Upper lobe of right lung (tissue), 1 donor: ENCODE measurements around the gene ASTN2. TPM values are rescaled to one million over a fixed set of nuclear protein-coding genes. Genes with fewer than 3 reads are reported as not detected.

ENCODE experiments used
- ATAC-seq: fragments of 200-7000 bp; cut with Tn5 transposase; one replicate; pipeline ENCODE4 v1.9.1; 2020; ENCODE audit warnings: mild to moderate bottlenecking, moderate library complexity
- DNase-seq: peaks from one replicate; pipeline ENCODE4 v3.0.0-alpha.2; 2020
- H3K27ac ChIP-seq: fragments of 200-600 bp; one replicate; pipeline ENCODE4 v1.8.0; 2022
- H3K27me3 ChIP-seq: fragments of 200-600 bp; one replicate; pipeline ENCODE4 v1.8.0; 2022; ENCODE audit warnings: mild to moderate bottlenecking
- H3K36me3 ChIP-seq: fragments of 200-600 bp; one replicate; pipeline ENCODE4 v1.8.0; 2022
- H3K4me1 ChIP-seq: fragments of 200-600 bp; one replicate; pipeline ENCODE4 v1.8.0; 2022
- H3K4me3 ChIP-seq: fragments of 200-600 bp; one replicate; pipeline ENCODE4 v1.8.0; 2022; ENCODE audit warnings: mild to moderate bottlenecking
- H3K9me3 ChIP-seq: fragments of 200-600 bp; one replicate; pipeline ENCODE4 v1.8.0; 2022
- intact Hi-C: fragments of 100-400 bp; cut with DNase I; formaldehyde crosslinking; loops from one replicate; pipeline ENCODE4 v1.11.0; 2022
- total RNA-seq: library from RNA; stranded (reverse); fragmentation: NEBNext Ultra II Directional; extraction: Animal tissue kit (Norgen Biotek cat#: 25700); gene quantifications from one replicate; pipeline ENCODE4 v1.2.1, GENCODE V29; 2021
- TF ChIP-seq, protein P1 (sequence below): fragments of 200-600 bp; IDR thresholded peaks from one replicate; pipeline ENCODE4 v1.8.0; 2022; ENCODE audit warnings: antibody characterized with exemption
- donor health status: DM: no; HTN: yes; CAD: no; lungs with severe emphysema.

Gene ASTN2
- total RNA-seq, 1 donor from 2014 or later, result 3.8 TPM

DNA sequence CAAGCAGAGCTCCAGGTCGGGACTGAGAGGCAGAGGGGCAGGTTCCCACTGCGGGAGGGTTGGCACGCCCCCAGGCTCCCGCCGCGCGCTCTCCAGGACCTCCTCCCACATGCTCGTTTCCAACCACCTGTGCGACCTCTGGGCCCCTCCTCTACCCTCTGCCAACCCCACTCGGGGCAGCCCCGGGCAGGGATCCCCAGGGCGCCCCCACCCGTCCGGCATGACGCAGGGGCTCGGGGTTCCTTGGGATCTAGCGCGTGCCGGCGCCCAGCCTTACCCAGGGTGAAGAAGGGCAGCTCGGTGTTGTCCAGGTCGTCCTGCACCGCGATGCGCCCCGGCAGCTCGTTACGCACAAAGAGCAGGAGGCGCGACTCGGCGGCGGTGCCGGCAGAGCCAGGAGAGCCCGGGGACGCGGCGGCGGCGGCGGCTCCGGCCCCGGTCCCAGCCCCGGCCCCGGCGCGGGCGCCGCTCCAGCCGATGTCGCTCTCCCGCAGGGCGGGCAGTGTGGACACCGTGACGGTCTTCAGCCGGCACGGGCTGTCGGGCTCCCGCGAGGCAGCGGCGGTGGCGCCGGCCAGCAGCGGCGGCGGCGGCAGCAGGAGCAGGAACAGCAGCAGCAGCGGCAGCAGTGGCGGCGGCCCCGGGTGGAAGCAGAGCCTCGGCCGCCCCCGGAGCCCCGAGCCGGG is 494 bp downstream of the ASTN2 start:
- Histone ChIP-seq H3K27ac (no peak overlapping the region), H3K36me3 (no peaks in the 10 kb centered on the region), H3K27me3 (peaks cover 51% of the 10 kb centered on the region), H3K9me3 (no peaks in the 10 kb centered on the region), H3K4me1 (peaks cover 5% of the 10 kb centered on the region), H3K4me3 (no peak overlapping the region)
- intact Hi-C loops, result no loop called here
- DNase-seq (peak; percentile 64), ATAC-seq (peak; percentile 32)
- TF ChIP-seq, protein P1, sequence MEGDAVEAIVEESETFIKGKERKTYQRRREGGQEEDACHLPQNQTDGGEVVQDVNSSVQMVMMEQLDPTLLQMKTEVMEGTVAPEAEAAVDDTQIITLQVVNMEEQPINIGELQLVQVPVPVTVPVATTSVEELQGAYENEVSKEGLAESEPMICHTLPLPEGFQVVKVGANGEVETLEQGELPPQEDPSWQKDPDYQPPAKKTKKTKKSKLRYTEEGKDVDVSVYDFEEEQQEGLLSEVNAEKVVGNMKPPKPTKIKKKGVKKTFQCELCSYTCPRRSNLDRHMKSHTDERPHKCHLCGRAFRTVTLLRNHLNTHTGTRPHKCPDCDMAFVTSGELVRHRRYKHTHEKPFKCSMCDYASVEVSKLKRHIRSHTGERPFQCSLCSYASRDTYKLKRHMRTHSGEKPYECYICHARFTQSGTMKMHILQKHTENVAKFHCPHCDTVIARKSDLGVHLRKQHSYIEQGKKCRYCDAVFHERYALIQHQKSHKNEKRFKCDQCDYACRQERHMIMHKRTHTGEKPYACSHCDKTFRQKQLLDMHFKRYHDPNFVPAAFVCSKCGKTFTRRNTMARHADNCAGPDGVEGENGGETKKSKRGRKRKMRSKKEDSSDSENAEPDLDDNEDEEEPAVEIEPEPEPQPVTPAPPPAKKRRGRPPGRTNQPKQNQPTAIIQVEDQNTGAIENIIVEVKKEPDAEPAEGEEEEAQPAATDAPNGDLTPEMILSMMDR, result no peak

DNA sequence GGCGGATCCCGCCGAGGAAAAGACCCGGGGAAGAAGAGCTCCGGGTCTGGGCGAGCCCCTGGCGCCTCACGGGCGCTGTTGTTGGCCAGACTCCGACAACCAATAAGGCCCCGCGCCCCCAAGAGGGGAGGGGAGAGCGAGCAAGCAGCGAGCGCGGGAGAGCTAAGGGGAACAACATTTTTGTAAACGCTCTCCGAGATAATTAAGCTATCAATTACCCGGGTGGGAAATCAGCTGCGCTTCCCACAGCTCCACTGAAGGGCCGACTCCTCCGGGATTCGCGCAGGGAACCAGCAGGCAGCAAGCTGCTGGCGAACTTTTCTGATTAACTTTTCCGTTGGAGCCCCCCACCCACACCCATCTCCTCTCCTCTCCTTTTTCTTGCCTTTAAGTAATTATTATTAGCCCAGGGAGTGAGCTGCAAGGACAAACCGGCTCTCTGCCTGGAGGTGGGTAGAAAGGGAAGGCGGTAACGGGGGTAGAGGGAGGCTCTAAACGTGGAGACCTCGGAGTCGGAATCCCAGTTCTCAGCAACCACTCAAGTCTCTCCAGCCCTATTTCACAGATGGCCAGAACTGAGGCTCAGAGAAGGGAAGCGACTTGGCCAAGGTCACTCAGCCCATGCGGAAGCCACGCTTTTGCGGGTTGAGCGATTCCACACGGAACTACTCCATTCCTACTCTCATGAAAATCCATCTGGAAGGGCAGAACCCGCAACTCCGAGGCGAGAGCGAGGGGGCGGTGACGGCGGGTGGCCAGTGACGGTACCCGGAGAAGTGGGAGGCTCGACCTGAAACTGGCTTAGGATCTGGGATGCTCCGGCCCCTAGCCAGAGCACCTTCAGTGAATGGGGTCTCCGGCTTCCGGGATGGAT is 1.3 kb downstream of the ASTN2 start:
- Histone ChIP-seq H3K27me3 (peaks cover 51% of the 10 kb centered on the region), H3K4me1 (peaks cover 5% of the 10 kb centered on the region), H3K27ac (no peak overlapping the region), H3K36me3 (no peaks in the 10 kb centered on the region), H3K9me3 (no peaks in the 10 kb centered on the region), H3K4me3 (no peak overlapping the region)
- ATAC-seq (no peak), DNase-seq (no peak)
- intact Hi-C loops, result no loop called here
- TF ChIP-seq, protein P1, result no peak

DNA sequence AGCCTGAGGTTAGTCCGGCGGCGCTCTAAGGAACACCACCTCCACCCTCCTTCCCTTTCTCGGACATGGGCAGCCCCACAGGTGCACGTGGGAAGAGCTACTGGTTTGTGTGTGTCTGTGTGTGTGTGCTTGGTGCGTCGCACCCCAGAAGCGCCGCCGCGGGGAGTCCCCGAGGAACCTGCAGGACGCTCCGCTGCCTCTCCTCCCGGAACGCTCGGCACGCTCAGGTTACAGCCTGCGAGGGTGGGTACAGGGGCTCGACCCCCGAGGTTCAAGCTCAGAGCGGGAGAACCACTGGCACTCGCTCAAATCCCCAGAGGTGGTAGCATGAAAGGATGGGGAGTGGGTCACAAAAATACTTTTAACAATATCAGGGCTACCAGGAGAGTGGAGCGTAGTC is 2.0 kb downstream of the ASTN2 start:
- H3K4me1 ChIP-seq, result peaks cover 5% of the 10 kb centered on the region
- no peaks in the 10 kb centered on the region for H3K36me3 ChIP-seq
- intact Hi-C loops, result no loop called here
- H3K9me3 ChIP-seq, result no peaks in the 10 kb centered on the region
- H3K4me3 ChIP-seq, result no peak overlapping the region
- H3K27me3 ChIP-seq, result peaks cover 51% of the 10 kb centered on the region
- TF ChIP-seq, protein P1, result no peak
- ATAC-seq, result no peak
- H3K27ac ChIP-seq, result no peak overlapping the region
- DNase-seq, result no peak

DNA sequence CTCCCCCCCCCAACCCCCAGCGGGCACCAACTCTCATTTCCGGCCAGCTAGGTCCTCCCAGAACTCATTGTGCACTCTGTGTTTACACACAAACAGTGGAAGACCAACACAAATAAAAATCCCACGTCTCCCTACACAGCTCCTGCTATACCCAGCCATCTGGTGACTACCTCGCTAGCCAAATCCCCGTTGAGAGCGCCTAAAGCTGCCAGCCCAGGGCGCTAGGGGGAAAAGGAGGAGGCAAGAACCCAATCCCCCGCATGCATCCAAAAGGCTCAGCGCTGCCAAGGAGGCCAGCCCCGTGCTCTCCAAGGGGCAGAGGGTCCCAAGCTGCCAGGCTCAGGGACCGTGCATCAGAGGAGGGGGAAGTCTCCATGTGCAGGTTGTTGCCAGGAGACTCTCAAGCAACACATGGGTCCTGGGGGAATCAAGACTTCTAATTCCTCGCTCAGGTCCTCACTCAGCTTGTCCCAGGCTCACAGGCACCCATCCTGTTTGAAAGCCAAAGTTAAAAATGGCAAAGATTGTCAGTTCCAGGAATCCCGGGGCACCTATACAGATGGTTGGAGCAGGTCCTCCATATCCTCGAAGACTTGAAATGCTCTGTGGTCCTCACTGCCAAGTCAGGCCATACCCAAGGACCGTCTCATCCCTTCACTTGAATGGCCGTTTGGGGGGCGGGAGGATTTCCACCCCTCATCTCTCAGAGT is 2.7 kb downstream of the ASTN2 start:
- H3K27me3 ChIP-seq, result peaks cover 51% of the 10 kb centered on the region
- TF ChIP-seq, protein P1, result no peak
- H3K27ac ChIP-seq, result no peak overlapping the region
- no peak for ATAC-seq
- H3K9me3 ChIP-seq, result no peaks in the 10 kb centered on the region
- no peak overlapping the region for H3K4me3 ChIP-seq
- H3K36me3 ChIP-seq, result no peaks in the 10 kb centered on the region
- DNase-seq, result no peak
- intact Hi-C loops, result no loop called here
- H3K4me1 ChIP-seq, result peaks cover 5% of the 10 kb centered on the region

DNA sequence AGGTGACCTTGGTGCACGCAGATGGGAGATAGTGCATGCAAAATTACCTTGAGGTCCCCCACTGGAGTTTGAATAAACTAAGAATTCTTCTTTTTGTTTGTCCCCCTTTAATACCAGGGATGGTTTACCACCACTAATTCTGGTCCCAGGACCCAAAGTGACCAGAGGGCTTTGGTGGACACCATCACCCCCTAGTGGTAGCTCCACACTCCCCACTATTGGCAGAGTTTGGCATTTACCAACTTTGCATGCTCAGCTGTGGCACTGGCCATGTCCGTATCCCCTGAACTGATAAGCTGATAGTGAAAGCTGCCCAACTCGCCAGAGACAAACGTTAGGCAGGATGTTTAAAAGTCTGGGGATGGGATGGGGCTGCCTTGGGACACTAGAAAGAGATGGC is 3.3 kb downstream of the ASTN2 start:
- no peaks in the 10 kb centered on the region for H3K36me3 ChIP-seq
- H3K4me1 ChIP-seq, result peaks cover 5% of the 10 kb centered on the region
- H3K9me3 ChIP-seq, result no peaks in the 10 kb centered on the region
- DNase-seq (no peak), ATAC-seq (peak; percentile 37)
- TF ChIP-seq, protein P1, result peak; percentile 40
- no peak overlapping the region for H3K4me3 ChIP-seq
- H3K27ac ChIP-seq, result no peak overlapping the region
- intact Hi-C loops, result no loop called here
- H3K27me3 ChIP-seq, result peaks cover 46% of the 10 kb centered on the region
